GM20431 (cell line): Measurements from ENCODE around the gene IL16.
"Not testable (repeated sequence)": the region's sequence is repeated elsewhere in the genome, so short reads cannot be mapped to it uniquely, and the experiment has no call there.

Source experiments
- in situ Hi-C: fragments of 300-500 bp; cut with MseI, MboI; formaldehyde crosslinking; loops from one replicate; pipeline ENCODE4 v1.15.0; 2020; ENCODE audit warnings: low sequenced_read_pairs; ENCODE audit not compliant: unreplicated experiment

IL16 gene

DNA sequence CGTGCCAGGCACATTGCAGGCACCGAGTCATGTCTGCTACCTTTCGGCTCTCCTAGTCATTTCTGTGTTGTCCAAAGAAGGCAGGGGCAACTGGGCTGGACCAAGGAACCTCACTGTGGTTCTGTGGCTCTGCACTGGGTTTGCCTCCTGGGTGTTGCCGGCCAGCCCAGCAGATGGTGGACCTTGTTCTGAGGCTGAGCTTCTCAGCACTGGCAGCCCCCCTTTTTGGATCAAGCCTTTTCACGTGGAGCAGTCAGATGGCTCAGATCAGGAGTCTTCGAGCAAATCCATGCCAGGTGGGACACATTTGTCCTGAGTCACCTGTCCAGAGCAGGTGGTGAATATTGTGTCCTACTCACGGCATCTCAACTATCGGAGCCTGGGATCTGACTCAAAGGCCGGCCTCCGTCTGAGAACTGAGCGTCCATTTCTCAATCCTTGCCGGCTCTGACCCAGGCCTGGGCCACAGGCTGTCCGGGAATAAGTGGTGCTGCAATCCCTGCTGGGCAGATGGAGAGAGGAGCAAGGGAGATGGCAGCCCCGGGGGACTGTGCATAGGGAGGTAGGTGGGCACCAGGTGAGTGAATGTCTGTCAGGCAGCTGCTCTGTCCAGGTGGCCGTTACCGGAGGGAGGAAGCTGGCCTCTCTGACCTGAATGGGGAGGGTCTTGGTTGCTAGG, at the start of gene IL16:
TSS of gene IL16 (plus strand) at position 304 of the 679 bp plus-strand sequence. CDS start 28,521 bp downstream, outside the sequence.
- in situ Hi-C loops = no loop called here

DNA sequence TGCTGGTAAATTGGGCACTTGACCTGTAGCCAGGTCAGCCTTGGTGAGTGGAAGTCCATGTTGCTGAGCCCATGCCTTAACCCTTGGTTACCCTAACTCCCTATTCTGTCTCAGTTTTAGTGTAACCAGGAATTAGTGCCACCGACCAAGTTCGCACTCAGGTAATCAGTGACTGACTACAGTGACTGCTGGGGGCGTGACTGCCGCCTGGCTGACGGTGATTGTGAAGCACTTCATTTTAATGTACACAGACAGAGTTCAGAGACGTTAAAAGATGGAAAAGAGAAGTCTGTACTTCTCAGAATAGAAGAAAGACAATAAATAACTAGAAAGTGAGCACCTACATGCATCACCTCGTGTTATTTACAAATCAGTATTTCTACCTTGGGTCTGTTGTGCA, 45.3 kb upstream of the IL16 start:
- in situ Hi-C loops = no loop called here

DNA sequence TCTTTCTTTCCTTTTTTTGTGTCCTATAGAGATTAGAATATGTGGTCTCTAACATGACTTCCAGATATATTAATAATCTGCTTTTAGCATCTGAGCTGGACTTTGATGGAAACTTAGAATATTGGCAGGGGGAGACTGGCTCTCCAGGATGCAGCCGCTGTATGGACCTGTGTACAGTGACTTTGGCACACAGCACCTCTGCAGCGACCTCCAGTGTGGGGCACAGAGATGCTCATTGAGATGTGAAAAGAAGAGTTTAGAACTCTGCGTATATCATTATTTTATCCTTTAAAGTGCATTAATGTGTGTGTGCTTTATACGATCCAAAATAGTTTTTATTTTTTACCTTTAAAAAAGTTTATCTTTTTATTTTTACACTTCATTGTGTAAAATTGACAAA, 44.3 kb upstream of the IL16 start:
- in situ Hi-C loops = no loop called here

GRCh38 chr15:81152799-81153198, 43.9 kb upstream of the IL16 start:
- in situ Hi-C loops = no loop called here

GRCh38 chr15:81155375-81156218, 41.1 kb upstream of the IL16 start:
- in situ Hi-C loops = no loop called here

GRCh38 chr15:81156324-81156723, 40.4 kb upstream of the IL16 start:
- in situ Hi-C loops = no loop called here

DNA sequence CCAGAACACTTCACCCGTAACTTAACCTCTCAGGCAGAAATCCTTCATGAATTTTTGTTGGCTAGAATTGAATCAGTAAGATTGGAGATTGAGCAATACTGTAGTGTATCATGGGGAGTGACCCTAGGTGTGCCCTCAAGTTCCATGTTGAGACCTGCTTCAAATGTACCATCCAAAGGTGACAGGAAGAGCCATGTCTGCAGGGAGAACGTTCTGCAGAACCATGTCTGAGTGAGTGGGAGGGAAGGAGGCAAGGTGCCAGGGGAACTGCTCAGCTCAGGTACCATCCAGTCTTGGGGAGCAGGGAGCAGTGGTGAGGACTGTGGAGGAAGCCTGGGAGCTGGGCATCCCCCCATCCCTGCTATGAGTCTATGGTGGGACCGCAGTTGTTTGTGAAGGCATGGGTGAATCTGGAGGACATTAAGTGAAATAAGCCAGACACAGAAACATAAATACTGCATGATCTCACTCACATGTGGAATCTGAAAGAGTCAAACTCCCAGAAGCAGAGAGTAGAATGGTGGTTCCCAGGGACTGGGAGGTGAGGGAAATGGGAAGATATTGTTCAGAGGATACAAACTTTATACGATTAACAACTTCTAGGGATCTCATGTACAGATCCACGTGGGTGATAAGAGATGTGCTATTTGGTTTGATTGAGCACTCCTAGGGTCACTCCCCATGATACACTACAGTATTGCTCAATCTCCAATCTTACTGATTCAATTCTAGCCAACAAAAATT, 39.3 kb upstream of the IL16 start:
- in situ Hi-C loops = no loop called here

- in situ Hi-C loops = no loop called here
Measured at GRCh38 chr15:81157939-81158223, 38.8 kb upstream of the IL16 start.

DNA sequence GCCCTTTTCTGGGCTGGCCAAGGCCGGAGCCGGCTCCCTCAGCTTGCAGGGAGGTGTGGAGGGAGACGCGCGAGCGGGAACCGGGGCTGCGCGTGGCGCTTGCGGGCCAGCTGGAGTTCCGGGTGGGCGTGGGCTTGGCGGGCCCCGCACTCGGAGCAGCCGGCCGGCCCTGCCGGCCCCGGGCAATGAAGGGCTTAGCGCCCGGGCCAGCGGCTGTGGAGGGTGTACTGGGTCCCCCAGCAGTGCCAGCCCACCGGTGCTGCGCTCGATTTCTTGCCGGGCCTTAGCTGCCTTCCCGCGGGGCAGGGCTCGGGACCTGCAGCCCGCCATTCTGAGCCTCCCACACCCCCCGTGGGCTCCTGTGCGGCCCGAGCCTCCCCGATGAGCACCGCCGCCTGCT, 38.1 kb upstream of the IL16 start:
- in situ Hi-C loops = not testable (repeated sequence)

- in situ Hi-C loops = no loop called here
Measured at GRCh38 chr15:81160312-81161159, 36.1 kb upstream of the IL16 start.

- in situ Hi-C loops = no loop called here
Measured at GRCh38 chr15:81161160-81161673, 35.5 kb upstream of the IL16 start.

- in situ Hi-C loops = no loop called here
Measured at GRCh38 chr15:81161851-81162250, 34.8 kb upstream of the IL16 start.

DNA sequence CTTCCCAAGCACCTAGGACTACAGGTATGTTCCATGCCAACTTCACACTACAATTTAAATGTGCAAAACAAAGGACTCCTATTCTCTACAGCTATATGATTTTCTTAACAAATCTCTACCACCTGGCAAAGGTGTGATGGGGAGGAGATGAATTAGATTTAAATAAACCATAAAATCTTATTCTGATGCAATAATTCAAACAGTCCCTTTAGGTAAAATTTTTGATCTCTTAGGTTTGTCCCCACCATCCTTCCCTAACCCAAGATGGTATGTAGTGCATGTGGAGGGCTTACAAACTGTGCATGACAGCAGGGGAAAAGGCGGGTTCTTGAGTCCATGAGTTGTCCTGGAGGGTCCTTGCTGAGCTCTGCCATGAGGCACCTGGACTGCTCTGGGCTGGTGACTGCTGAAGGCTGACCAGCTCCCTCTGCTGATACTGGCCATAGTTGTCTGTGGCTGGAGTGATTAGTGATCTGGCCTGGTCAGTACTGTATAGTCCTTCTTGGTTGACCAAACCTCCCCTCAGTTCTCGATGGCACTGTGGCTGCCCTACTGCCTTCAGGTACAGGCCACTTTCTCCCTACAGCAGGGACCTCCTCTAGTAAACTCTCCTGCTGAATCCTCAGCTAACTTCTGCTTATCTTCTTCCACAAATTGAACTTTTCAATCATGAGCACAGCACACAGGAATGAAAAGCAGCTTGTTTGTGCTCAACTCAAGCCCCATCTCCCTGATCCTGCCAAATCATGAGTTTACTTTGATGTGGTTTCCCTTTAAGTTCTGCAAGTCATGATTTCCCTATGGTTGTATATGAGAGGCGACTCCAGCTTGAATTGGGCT, 32.5 kb upstream of the IL16 start:
- in situ Hi-C loops = no loop called here

- in situ Hi-C loops = no loop called here
Measured at GRCh38 chr15:81165535-81165934, 31.1 kb upstream of the IL16 start.

DNA sequence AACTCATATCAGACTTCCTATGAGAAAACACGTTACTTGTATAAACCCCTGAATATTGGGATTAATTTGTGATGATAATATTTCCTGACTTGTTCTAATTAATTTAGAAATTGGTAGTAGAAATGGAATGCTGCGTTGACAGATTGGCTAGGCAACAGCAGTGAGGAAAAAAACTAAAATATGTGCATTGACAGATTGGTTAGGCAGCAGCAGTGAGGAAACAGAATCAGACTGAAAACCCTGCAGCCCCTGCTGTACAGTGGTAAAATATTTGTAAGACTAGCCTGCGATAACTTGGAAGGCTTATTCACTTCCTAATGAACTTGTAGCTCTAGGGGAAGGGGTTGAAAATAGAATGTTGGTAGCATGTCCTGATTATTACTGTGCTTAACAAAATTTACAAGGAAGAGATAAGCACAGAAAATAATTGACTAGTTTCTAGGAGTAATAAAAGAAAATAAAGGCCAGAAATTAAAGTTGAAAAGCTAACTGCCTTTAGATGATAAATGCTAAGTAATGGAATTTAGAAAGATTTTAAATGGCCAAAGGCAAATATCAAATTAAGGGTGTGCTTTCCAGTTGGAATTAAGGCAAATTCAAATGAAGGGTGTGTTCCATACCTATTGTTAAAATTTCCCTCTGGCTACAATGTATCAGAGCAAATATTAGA, 29.9 kb upstream of the IL16 start:
- in situ Hi-C loops = no loop called here

DNA sequence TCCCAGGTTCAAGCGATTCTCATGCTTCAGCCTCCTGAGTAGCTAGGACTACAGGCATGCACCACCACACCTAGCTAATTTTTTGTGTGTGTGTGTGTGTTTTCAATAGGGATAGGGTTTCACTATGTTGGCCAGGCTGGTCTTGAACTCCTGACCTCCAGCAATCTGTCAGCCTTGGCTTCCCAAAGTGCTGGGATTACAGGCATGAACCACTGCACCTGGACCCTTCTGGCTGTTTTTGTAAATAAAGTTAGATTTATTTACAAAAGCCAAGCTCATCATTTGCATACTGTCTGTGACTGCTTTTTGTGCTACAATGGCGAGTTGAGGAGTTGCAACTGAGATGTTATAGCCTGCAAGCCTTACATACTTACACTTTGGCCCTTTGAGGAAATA, 28.6 kb upstream of the IL16 start:
- in situ Hi-C loops = no loop called here

DNA sequence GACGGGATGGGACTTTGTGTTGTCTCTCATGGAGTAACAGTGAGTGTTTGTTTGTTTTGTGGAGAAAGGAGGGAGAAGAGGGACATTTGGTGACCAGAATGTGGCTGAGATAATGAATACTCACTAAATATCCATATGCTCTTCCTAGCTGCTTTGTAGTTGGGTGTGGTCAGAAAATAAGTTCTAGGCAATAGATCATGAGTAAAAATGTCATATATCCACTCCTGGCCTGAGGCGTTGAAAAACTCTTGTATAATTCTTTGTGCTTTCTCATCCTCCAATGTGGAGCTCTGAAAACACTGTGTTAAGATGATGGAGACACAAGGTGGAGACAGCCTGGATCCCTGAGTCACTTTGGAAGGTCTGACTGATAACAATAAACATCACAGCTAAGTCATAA, 28.0 kb upstream of the IL16 start:
- in situ Hi-C loops = no loop called here

GRCh38 chr15:81170511-81170910, 26.2 kb upstream of the IL16 start:
- in situ Hi-C loops = no loop called here

GRCh38 chr15:81171286-81171685, 25.4 kb upstream of the IL16 start:
- in situ Hi-C loops = no loop called here
